ENCODE results near the gene CASP6.

Gene CASP6

DNA sequence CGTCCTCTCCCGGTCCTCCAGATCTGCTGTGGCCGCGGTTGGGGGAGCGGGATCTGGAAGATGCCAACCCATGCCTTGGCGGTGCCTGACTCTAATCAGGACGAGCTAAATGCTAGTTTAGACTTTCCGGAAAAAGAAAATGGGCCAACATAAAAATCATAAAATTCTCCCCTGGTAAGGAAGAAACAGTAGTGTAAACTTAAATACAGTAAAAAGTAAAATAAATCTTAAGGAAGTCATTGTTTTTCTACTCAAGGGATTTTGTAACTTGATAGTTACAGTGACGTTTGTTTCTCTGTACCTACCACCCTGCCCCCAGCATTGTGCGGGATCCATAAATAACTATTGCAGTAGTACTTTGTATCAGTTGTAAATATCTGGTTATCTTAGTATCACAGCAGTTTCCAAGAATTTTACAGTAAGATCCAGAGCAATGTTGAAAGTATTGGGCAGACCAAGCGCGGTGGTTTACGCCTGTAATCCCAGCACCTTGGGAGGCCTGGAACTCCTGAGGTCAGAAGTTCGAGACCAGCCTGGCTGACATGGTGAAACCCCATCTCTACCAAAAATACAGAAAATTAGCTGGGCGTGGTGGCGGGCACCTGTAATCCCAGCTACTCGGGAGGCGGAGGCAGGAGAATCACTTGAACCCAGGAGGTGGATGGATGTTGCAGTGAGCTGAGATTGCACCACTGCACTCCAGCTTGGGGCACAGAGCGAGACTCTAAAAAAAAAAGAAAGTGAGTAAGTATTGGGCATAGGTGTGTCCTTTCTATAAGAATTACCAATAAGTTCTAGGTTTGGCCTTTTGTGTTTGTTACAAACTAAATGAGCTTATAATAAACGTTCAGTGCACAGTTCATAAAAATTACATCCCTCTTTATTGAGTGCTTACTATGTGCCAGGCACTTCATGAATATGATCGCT is 27.6 kb upstream of the CASP6 start:
- DNase-seq (ENCODE audit: low read depth): no peak
- TF ChIP-seq, protein P1, sequence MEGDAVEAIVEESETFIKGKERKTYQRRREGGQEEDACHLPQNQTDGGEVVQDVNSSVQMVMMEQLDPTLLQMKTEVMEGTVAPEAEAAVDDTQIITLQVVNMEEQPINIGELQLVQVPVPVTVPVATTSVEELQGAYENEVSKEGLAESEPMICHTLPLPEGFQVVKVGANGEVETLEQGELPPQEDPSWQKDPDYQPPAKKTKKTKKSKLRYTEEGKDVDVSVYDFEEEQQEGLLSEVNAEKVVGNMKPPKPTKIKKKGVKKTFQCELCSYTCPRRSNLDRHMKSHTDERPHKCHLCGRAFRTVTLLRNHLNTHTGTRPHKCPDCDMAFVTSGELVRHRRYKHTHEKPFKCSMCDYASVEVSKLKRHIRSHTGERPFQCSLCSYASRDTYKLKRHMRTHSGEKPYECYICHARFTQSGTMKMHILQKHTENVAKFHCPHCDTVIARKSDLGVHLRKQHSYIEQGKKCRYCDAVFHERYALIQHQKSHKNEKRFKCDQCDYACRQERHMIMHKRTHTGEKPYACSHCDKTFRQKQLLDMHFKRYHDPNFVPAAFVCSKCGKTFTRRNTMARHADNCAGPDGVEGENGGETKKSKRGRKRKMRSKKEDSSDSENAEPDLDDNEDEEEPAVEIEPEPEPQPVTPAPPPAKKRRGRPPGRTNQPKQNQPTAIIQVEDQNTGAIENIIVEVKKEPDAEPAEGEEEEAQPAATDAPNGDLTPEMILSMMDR (IDR thresholded peaks at IDR 0.05; ENCODE audit: low read depth, low read length, missing control alignments): no peak
- H3K4me3 ChIP-seq (ENCODE audit: low read depth, low read length): peak overlapping the region; percentile 64
- in situ Hi-C loops (cut with HindIII; ENCODE audit: low sequenced_read_pairs): no loop called here

DNA sequence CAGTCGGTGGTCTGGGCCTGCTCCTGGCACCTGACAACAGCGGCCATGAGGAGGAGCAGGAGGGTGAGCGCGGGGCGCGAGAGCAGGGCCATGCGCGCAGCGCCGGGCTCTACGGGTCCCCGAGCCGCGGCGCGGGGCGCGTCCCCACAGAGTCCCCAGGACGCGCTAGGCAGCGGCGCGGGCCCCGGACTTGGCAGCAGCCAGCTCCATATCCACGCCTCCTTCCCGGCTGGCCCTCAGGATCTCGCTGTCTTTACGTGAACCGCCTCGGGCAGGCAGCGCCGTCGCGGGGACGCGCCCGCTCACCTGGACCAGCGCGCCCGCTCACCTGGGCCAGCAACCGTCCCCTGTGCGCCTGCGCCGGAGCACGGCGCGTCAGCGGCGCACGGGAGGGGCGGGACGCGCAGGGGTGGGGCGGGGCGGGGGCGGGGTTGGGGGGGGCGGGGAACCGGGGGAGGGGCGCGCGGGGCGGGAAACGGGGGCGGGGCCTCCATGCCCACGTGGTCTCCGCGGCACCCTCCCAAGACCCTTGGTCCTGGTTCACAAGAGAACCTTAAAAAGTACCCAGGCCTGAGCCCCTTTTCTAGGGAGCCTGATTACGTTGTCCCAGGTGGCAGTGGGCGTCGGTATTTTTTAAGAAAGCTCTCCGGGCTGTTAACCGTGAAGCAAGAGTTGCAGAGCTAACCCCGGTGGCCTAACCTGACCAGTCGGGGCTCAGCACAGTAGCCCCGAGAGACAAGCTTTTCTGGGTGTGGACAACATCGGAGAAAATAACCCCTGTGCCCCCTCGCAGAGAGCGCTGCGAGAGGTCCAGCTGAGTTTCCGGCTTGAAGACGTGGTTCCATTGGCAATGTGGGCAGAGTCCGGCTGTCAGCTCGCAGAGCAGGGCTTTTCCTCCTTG is 26.7 kb upstream of the CASP6 start, which contains the start of gene PLA2G12A:
Gene PLA2G12A (minus strand): TSS at position 353 of the 901 bp plus-strand sequence. CDS start 261 bp downstream, at position 92.
- no peak for DNase-seq (ENCODE audit: low read depth)
- peak within 1 kb of the TSS; percentile 64 for H3K4me3 ChIP-seq (ENCODE audit: low read depth, low read length)
- TF ChIP-seq, protein P1 (IDR thresholded peaks at IDR 0.05; ENCODE audit: low read depth, low read length, missing control alignments): no peak
- in situ Hi-C loops (cut with HindIII; ENCODE audit: low sequenced_read_pairs): no loop called here

DNA sequence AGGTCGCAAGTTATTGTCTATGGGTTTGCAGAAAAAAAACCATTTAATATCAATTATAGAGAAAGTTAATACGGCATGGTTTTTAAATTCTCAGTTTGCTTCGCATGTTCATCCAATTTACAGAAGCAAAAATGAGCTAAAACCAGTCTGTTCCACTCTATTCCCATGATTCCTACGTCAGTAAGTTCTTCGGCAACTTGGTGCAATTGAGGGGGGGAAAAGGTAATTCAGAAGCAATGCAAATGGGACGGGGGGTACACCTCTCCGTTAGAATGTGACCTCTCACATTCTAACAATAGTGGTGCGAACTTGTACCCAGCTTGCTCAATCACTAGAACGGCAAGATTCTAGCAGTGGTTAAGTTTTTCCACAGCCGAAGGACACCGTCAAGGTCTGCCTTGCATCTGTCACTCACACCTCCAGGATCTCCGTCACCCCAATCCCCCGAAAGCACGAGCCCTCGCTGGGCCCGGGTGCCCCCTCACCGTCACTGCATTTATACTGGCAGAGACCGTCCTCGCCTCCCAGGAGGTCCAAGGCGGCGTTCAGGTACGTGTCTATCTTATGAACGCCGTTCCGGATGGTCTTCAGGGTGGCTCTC is 26.0 kb upstream of the CASP6 start:
- DNase-seq (ENCODE audit: low read depth): no peak
- peak overlapping the region; percentile 64 for H3K4me3 ChIP-seq (ENCODE audit: low read depth, low read length)
- TF ChIP-seq, protein P1 (IDR thresholded peaks at IDR 0.05; ENCODE audit: low read depth, low read length, missing control alignments): no peak
- in situ Hi-C loops (cut with HindIII; ENCODE audit: low sequenced_read_pairs): no loop called here

DNA sequence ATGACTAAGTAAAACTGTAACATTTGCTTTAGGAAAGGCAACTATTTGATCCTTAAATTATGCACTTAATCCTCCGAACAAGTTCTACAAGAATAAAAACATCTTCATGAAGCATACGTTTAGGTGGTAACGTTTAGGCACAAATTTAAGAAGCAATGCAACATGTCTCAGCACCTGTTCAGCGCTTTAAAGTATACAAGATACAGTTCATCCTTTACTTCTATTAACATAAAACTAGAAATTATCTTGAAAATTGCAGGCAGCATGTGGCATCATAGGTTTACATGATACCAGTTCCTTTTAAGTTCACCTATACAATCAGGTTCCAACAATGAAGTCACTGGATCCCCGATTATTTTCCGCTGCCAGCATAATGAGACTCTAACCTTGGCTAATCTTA is 25.1 kb upstream of the CASP6 start:
- no peak for DNase-seq (ENCODE audit: low read depth)
- in situ Hi-C loops (cut with HindIII; ENCODE audit: low sequenced_read_pairs): no loop called here
- H3K4me3 ChIP-seq (ENCODE audit: low read depth, low read length): peak overlapping the region; percentile 64
- TF ChIP-seq, protein P1 (IDR thresholded peaks at IDR 0.05; ENCODE audit: low read depth, low read length, missing control alignments): no peak

DNA sequence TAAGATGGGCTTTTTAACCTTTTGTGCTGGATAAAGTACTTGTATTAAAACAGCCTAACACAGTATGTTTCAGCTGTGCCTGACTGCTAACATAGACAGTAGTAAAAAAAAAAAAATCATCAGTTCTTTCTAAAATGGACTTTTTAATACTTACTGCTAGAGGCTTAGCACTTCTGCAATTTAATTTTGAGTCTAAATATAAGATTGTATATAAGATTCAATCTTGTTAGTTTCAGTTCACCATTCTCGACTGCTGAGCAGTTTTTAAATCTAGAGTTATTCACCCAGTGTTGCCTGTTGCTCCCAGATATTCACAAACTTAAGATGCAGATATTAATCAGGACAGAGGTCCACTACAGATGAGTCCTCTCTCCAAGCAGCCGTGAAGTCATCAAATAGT is 19.9 kb upstream of the CASP6 start:
- in situ Hi-C loops (cut with HindIII; ENCODE audit: low sequenced_read_pairs): no loop called here
- DNase-seq (ENCODE audit: low read depth): no peak
- TF ChIP-seq, protein P1 (IDR thresholded peaks at IDR 0.05; ENCODE audit: low read depth, low read length, missing control alignments): no peak
- H3K4me3 ChIP-seq (ENCODE audit: low read depth, low read length): no peak overlapping the region

DNA sequence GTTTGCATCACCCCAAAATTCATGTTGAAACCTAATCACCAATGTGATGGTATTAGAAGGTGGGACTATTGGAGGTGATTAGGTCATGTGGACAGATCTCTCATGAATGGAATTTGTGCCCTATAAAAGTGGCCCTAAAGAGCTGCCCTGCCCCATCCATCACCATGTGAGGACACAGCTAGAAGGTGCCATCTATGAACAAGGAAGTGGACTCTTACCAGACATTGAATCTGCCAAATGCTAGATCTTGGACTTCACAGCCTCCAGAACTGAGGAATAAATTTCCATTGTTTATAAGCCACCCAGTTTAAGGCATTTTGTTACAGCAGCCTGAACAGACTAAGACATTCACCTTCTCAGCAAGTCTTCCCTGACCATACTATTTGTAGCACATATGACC is 19.1 kb upstream of the CASP6 start:
- DNase-seq (ENCODE audit: low read depth): no peak
- TF ChIP-seq, protein P1 (IDR thresholded peaks at IDR 0.05; ENCODE audit: low read depth, low read length, missing control alignments): no peak
- in situ Hi-C loops (cut with HindIII; ENCODE audit: low sequenced_read_pairs): no loop called here
- no peak overlapping the region for H3K4me3 ChIP-seq (ENCODE audit: low read depth, low read length)
